ENCODE measurements around the gene GGCT. TPM values are rescaled to one million over a fixed set of nuclear protein-coding genes. Genes with fewer than 3 reads are reported as not detected.
"Not testable (repeated sequence)": the region's sequence is repeated elsewhere in the genome, so short reads cannot be mapped to it uniquely, and the experiment has no call there.

GGCT gene
- total and polyA plus RNA-seq, 9 donors, result 17.9 to 36.1 (median 25.7) TPM

DNA sequence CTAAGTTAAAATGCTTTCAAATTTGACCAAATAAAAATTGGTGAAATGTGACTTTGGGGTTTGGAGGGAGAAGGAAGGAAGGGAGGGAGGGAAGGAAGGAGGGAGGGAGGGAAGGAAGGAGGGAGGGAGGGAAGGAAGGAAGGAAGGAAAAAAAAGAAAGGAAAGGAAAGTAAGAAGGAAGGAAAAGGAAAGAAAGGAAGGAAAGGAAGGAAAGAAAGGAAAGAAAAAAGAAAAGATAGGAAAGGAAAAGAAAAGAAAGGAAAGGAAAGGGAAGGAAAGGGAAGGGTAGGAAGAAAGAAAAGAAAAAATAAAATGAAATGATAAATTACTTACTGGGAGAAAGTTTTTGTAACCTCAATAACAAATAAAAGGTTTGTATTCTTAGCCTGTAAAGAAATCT is 24.1 kb upstream of the GGCT start:
- intact Hi-C loops (cut with DNase I), result no loop called here
- no peaks in the 10 kb centered on the region for H3K27me3 ChIP-seq
- H3K36me3 ChIP-seq, result no peaks in the 10 kb centered on the region
- no peak overlapping the region for H3K4me3 ChIP-seq
- no peak overlapping the region for H3K27ac ChIP-seq
- H3K9me3 ChIP-seq, result no peaks in the 10 kb centered on the region
- no peaks in the 10 kb centered on the region for H3K4me1 ChIP-seq (ENCODE audit: insufficient read depth)
- DNase-seq, result no peak
- TF ChIP-seq CTCF (IDR thresholded peaks at IDR 0.05) (no peak), POLR2A (IDR thresholded peaks at IDR 0.05) (no peak), EP300 (IDR thresholded peaks at IDR 0.05) (no peak)

- intact Hi-C loops (cut with DNase I); H3K4me1 ChIP-seq (ENCODE audit: insufficient read depth); DNase-seq; H3K27ac ChIP-seq; H3K27me3 ChIP-seq; H3K36me3 ChIP-seq; H3K4me3 ChIP-seq; H3K9me3 ChIP-seq: not testable (repeated sequence)
- 74 to 79% (median 79%) methylated on average over 1 of the region's 1 CpG for WGBS, 3 donors
Measured at GRCh38 chr7:30527297-30527696, 22.7 kb upstream of the GGCT start.

- 93 to 100% (median 96%) methylated on average over 4 of the region's 4 CpGs for WGBS, 3 donors
Measured at GRCh38 chr7:30526163-30526562, 21.5 kb upstream of the GGCT start.

GRCh38 chr7:30525429-30525828 is 20.8 kb upstream of the GGCT start:
- Histone ChIP-seq H3K4me3 (no peak overlapping the region), H3K9me3 (no peaks in the 10 kb centered on the region), H3K27me3 (no peaks in the 10 kb centered on the region), H3K4me1 (ENCODE audit: insufficient read depth) (no peaks in the 10 kb centered on the region), H3K36me3 (no peaks in the 10 kb centered on the region), H3K27ac (no peak overlapping the region)
- TF ChIP-seq CTCF (IDR thresholded peaks at IDR 0.05), result no peak
- TF ChIP-seq POLR2A (IDR thresholded peaks at IDR 0.05), result no peak
- TF ChIP-seq EP300 (IDR thresholded peaks at IDR 0.05), result no peak
- DNase-seq, result no peak
- 75 to 80% (median 77%) methylated on average over 5 of the region's 5 CpGs for WGBS, 3 donors
- intact Hi-C loops (cut with DNase I), result no loop called here

More at GRCh38 chr7:30526163-30526562, 21.5 kb upstream of the GGCT start:
- Histone ChIP-seq H3K27ac (no peak overlapping the region), H3K27me3 (no peaks in the 10 kb centered on the region), H3K36me3 (no peaks in the 10 kb centered on the region), H3K9me3 (no peaks in the 10 kb centered on the region), H3K4me1 (ENCODE audit: insufficient read depth) (no peaks in the 10 kb centered on the region), H3K4me3 (no peak overlapping the region)
- DNase-seq, result no peak
- intact Hi-C loops (cut with DNase I), result no loop called here
- TF ChIP-seq CTCF (IDR thresholded peaks at IDR 0.05), result no peak
- TF ChIP-seq EP300 (IDR thresholded peaks at IDR 0.05), result no peak
- no peak for TF ChIP-seq POLR2A (IDR thresholded peaks at IDR 0.05)

- Histone ChIP-seq H3K9me3 (no peaks in the 10 kb centered on the region), H3K4me1 (ENCODE audit: insufficient read depth) (no peaks in the 10 kb centered on the region), H3K27me3 (no peaks in the 10 kb centered on the region), H3K27ac (no peak overlapping the region), H3K4me3 (no peak overlapping the region), H3K36me3 (no peaks in the 10 kb centered on the region)
- intact Hi-C loops (cut with DNase I), result no loop called here
- WGBS, 3 donors, result 81 to 90% (median 82%) methylated on average over 2 of the region's 2 CpGs
- DNase-seq, result no peak
- TF ChIP-seq EP300 (IDR thresholded peaks at IDR 0.05) (no peak), CTCF (IDR thresholded peaks at IDR 0.05) (no peak), POLR2A (IDR thresholded peaks at IDR 0.05) (no peak)
Measured at GRCh38 chr7:30524545-30524944, 19.9 kb upstream of the GGCT start.
